ENCODE data around the gene CFAP20DC.
A peak's percentile ranks its signal among the peaks of the same experiment; 100 is the strongest.
"Not testable (repeated sequence)": the region's sequence is repeated elsewhere in the genome, so short reads cannot be mapped to it uniquely, and the experiment has no call there.

The CFAP20DC gene

DNA sequence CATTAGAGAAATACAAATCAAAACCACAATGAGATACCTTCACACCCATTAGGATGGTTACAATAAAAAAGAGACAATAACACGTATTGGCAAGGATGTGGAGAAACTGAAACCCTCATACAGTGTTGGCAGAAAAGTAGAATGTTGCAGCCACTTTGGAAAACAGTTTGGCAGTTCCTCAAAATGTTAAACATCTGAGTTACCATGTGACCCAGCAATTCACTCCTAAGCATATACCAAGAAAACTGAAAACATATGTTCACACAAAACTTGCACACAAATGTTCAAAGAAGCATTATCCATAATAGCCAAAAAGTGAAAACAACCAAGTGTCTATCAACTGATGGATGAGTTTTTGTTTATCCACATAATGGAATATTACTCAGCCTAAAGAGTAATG is 216.3 kb downstream of the CFAP20DC start:
- TF ChIP-seq CTCF (IDR thresholded peaks at IDR 0.05) = no peak
- H3K4me3 Mint-ChIP-seq = no peak overlapping the region
- no peaks in the 10 kb centered on the region for H3K9me3 Mint-ChIP-seq
- H3K27me3 Mint-ChIP-seq (ENCODE audit: low read depth, poor library complexity) = no peaks in the 10 kb centered on the region
- H3K4me1 Mint-ChIP-seq = no peaks in the 10 kb centered on the region
- H3K36me3 Mint-ChIP-seq (ENCODE audit: low read depth) = peaks cover 36% of the 10 kb centered on the region
- no peak overlapping the region for H3K27ac Mint-ChIP-seq
- no peak for DNase-seq

- no peak for DNase-seq
- TF ChIP-seq CTCF (IDR thresholded peaks at IDR 0.05) = no peak
- Mint-ChIP-seq H3K4me1 (peaks cover 6% of the 10 kb centered on the region), H3K4me3 (no peak overlapping the region), H3K36me3 (ENCODE audit: low read depth) (peaks cover 23% of the 10 kb centered on the region), H3K9me3 (no peaks in the 10 kb centered on the region), H3K27me3 (ENCODE audit: low read depth, poor library complexity) (no peaks in the 10 kb centered on the region), H3K27ac (no peak overlapping the region)
Observed at GRCh38 chr3:58829321-58830000, 220.4 kb downstream of the CFAP20DC start.

DNA sequence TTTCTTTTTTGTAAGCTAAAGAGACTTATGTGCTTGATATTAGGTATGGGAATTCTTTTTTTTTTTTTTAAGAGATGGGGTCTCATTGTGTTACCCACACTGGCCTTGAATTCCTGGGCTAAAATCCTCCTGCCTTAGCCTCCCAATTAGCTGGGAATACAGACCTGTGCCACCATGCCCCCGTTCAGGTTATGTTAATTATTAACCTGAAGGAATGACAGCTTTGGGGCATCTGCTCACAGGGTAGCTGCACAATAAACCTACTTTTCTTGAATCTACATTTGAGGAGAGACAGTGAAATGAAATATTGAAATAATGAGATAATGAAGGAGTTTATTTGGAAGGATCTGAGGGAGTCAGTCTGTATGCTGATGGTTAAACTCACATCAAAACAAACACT is 225.0 kb downstream of the CFAP20DC start:
- Mint-ChIP-seq H3K27ac (no peak overlapping the region), H3K27me3 (ENCODE audit: low read depth, poor library complexity) (no peaks in the 10 kb centered on the region), H3K9me3 (peaks cover 9% of the 10 kb centered on the region), H3K4me3 (no peak overlapping the region), H3K4me1 (peaks cover 10% of the 10 kb centered on the region), H3K36me3 (ENCODE audit: low read depth) (peaks cover 21% of the 10 kb centered on the region)
- no peak for DNase-seq
- no peak for TF ChIP-seq CTCF (IDR thresholded peaks at IDR 0.05)

DNA sequence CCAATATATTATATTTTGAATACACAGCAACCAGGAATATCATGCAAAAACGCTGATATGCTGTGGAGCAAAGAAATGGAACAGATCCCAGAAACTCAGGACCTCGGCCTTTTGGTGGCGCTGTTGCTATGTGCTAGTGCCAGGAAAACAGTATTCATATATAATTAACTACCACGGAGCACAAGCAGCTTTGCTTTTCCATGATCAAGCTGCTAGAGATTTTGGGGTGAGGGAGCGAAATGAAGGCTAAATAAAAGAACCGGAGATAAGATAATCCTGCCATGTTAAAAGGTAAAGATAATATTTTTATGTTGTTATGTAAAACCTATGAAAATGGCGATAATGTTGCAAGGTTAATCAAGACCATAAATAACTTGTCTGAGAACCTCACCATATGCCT is 225.5 kb downstream of the CFAP20DC start:
- Mint-ChIP-seq H3K36me3 (ENCODE audit: low read depth) (peaks cover 21% of the 10 kb centered on the region), H3K27me3 (ENCODE audit: low read depth, poor library complexity) (no peaks in the 10 kb centered on the region), H3K4me1 (peaks cover 10% of the 10 kb centered on the region), H3K4me3 (no peak overlapping the region), H3K27ac (no peak overlapping the region), H3K9me3 (peaks cover 9% of the 10 kb centered on the region)
- DNase-seq = peak; percentile 70
- TF ChIP-seq CTCF (IDR thresholded peaks at IDR 0.05) = peak; percentile 76

GRCh38 chr3:58806551-58807244 is 243.1 kb downstream of the CFAP20DC start:
- H3K4me1 Mint-ChIP-seq = not testable (repeated sequence)
- H3K9me3 Mint-ChIP-seq = peaks cover 42% of the 10 kb centered on the region

GRCh38 chr3:58804914-58805313 is 244.9 kb downstream of the CFAP20DC start:
- Mint-ChIP-seq H3K27me3 (ENCODE audit: low read depth, poor library complexity) (no peaks in the 10 kb centered on the region), H3K4me1 (peaks cover 11% of the 10 kb centered on the region), H3K36me3 (ENCODE audit: low read depth) (peaks cover 45% of the 10 kb centered on the region), H3K9me3 (peaks cover 36% of the 10 kb centered on the region), H3K4me3 (no peak overlapping the region), H3K27ac (no peak overlapping the region)
- DNase-seq = no peak
- no peak for TF ChIP-seq CTCF (IDR thresholded peaks at IDR 0.05)

More at GRCh38 chr3:58806551-58807244, 243.1 kb downstream of the CFAP20DC start:
- H3K4me3 Mint-ChIP-seq; H3K27me3 Mint-ChIP-seq (ENCODE audit: low read depth, poor library complexity); H3K27ac Mint-ChIP-seq; DNase-seq: not testable (repeated sequence)
- H3K36me3 Mint-ChIP-seq (ENCODE audit: low read depth) = peaks cover 50% of the 10 kb centered on the region

Measured in nephron progenitor cell (in vitro differentiated cells).